Forelimb muscle (tissue), 1 donor: ENCODE measurements around the gene LMF1. TPM values are rescaled to one million over a fixed set of nuclear protein-coding genes. Genes with fewer than 3 reads are reported as not detected.

Experiments used
- DNase-seq: peaks from one replicate; pipeline ENCODE4 v3.0.0-alpha.2; 2013; ENCODE audit warnings: low read depth
- polyA plus RNA-seq: library from polyadenylated mRNA; unstranded; fragments of 120-200 nt; gene quantifications from one replicate; pipeline ENCODE4 v1.2.1, GENCODE V29; 2013; ENCODE audit not compliant: insufficient read length

The LMF1 gene
- polyA plus RNA-seq, 1 donor: 9.4 TPM

GRCh38 chr16:881219-882097 lies 89.3 kb downstream of the LMF1 start:
- no peak for DNase-seq

- no peak for DNase-seq
These were observed 90.2 kb downstream of the LMF1 start for GRCh38 chr16:880471-881171.

- no peak for DNase-seq
These were observed 90.8 kb downstream of the LMF1 start for GRCh38 chr16:879986-880385.

GRCh38 chr16:879461-879861 lies 91.3 kb downstream of the LMF1 start:
- no peak for DNase-seq

- no peak for DNase-seq
These were observed 91.9 kb downstream of the LMF1 start for GRCh38 chr16:878886-879285.

GRCh38 chr16:878072-878784 lies 92.6 kb downstream of the LMF1 start:
- DNase-seq: no peak

GRCh38 chr16:877242-878071 lies 93.3 kb downstream of the LMF1 start:
- no peak for DNase-seq

GRCh38 chr16:876523-877241 lies 94.1 kb downstream of the LMF1 start:
- no peak for DNase-seq

- no peak for DNase-seq
These were observed 94.8 kb downstream of the LMF1 start for GRCh38 chr16:876041-876335.

- no peak for DNase-seq
These were observed 95.4 kb downstream of the LMF1 start for GRCh38 chr16:875182-876040.

- DNase-seq: no peak
These were observed 96.2 kb downstream of the LMF1 start for GRCh38 chr16:874366-875181.

- DNase-seq: no peak
These were observed 96.9 kb downstream of the LMF1 start for GRCh38 chr16:873889-874288.

- no peak for DNase-seq
These were observed 97.5 kb downstream of the LMF1 start for GRCh38 chr16:873243-873661.

GRCh38 chr16:872436-873242 lies 98.1 kb downstream of the LMF1 start:
- no peak for DNase-seq

GRCh38 chr16:871562-872345 lies 99.0 kb downstream of the LMF1 start:
- DNase-seq: no peak

- no peak for DNase-seq
These were observed 99.8 kb downstream of the LMF1 start for GRCh38 chr16:870856-871561.
